ENCODE measurements around the gene ALG8. TPM values are rescaled to one million over a fixed set of nuclear protein-coding genes. Genes with fewer than 3 reads are reported as not detected.

ALG8 gene
- total RNA-seq, 1 donor from 2014 or later, result 43.7 TPM

DNA sequence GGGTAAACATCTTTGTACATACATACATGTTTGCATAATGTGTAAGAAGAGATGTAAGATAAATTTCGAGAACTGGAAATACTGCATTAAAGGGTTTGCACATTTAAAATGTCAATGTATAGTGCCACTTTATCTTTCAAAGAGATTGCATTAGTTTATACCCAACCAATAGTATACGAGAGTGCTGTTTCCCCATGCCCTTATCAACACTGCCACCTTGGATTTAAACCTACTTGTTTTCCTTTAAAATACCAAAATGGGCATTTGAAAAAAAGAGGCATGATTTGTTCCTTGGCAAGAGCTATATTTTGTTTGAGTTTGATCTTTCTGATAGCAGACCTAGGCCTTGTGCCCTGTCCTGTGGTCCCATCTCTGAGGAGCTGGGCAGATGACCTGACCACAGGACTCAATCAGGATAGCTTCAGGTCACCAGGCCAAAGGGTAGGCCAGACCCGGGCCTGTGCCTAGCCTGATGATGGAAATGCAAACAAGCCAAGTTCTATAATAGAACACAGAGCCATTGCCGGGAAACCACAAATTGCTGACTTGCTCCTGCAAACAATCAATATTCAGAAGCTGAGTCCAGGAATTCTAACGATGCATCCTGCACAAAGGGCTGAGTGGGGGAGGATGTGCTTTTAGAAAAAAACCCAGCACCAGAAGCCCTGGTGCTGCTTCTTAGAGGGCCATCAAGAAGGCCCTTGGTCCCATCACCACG lies 16.9 kb upstream of the ALG8 start:
- Mint-ChIP-seq H3K9me3 (ENCODE audit: unreplicated experiment) (no peaks in the 10 kb centered on the region), H3K27me3 (ENCODE audit: low read depth, unreplicated experiment) (peaks cover 1% of the 10 kb centered on the region)
- TF ChIP-seq, protein P1, sequence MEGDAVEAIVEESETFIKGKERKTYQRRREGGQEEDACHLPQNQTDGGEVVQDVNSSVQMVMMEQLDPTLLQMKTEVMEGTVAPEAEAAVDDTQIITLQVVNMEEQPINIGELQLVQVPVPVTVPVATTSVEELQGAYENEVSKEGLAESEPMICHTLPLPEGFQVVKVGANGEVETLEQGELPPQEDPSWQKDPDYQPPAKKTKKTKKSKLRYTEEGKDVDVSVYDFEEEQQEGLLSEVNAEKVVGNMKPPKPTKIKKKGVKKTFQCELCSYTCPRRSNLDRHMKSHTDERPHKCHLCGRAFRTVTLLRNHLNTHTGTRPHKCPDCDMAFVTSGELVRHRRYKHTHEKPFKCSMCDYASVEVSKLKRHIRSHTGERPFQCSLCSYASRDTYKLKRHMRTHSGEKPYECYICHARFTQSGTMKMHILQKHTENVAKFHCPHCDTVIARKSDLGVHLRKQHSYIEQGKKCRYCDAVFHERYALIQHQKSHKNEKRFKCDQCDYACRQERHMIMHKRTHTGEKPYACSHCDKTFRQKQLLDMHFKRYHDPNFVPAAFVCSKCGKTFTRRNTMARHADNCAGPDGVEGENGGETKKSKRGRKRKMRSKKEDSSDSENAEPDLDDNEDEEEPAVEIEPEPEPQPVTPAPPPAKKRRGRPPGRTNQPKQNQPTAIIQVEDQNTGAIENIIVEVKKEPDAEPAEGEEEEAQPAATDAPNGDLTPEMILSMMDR (IDR thresholded peaks at IDR 0.05; ENCODE audit: insufficient read depth, low read depth, low read length), result no peak
- no peak for TF ChIP-seq EZH2 (IDR thresholded peaks at IDR 0.05; ENCODE audit: insufficient read depth, low read length)

GRCh38 chr11:78151804-78152203 lies 12.4 kb upstream of the ALG8 start:
- Histone ChIP-seq H3K27me3 (ENCODE audit: insufficient read depth, low read length) (no peaks in the 10 kb centered on the region), H4K20me1 (ENCODE audit: insufficient read depth, low read length) (no peaks in the 10 kb centered on the region), H2AFZ (ENCODE audit: low read depth, low read length) (no peak overlapping the region), H3K9me3 (ENCODE audit: insufficient read depth, low read depth, low read length) (no peaks in the 10 kb centered on the region), H3K4me2 (ENCODE audit: low read length) (no peak overlapping the region), H3K27ac (ENCODE audit: low read depth, low read length) (no peak overlapping the region), H3K36me3 (ENCODE audit: insufficient read depth, low read length) (no peaks in the 10 kb centered on the region), H3K9ac (ENCODE audit: low read length) (no peak overlapping the region), H3K4me1 (ENCODE audit: insufficient read depth, low read length) (no peaks in the 10 kb centered on the region), H3K4me3 (ENCODE audit: insufficient read depth, low read depth, low read length) (no peak overlapping the region), H3K79me2 (ENCODE audit: insufficient read depth, low read length) (no peaks in the 10 kb centered on the region)
- no peak overlapping the region for H3K4me3 Mint-ChIP-seq (ENCODE audit: unreplicated experiment)
- TF ChIP-seq, protein P1 (IDR thresholded peaks at IDR 0.05; ENCODE audit: insufficient read depth, low read depth, low read length), result no peak
- TF ChIP-seq EZH2 (IDR thresholded peaks at IDR 0.05; ENCODE audit: insufficient read depth, low read length), result no peak
- no peak overlapping the region for H3K27ac Mint-ChIP-seq (ENCODE audit: unreplicated experiment)
- DNase-seq (ENCODE audit: low read depth), result no peak
- H3K27me3 Mint-ChIP-seq (ENCODE audit: low read depth, unreplicated experiment), result no peaks in the 10 kb centered on the region
- no peaks in the 10 kb centered on the region for H3K9me3 Mint-ChIP-seq (ENCODE audit: unreplicated experiment)
- no peaks in the 10 kb centered on the region for H3K36me3 Mint-ChIP-seq (ENCODE audit: low read depth, unreplicated experiment)
- peaks cover 8% of the 10 kb centered on the region for H3K4me1 Mint-ChIP-seq (ENCODE audit: low read depth, unreplicated experiment)
- no peak for FAIRE-seq

More for the DNA sequence above, 16.9 kb upstream of the ALG8 start:
- peak overlapping the region; percentile 75 for H3K27ac Mint-ChIP-seq (ENCODE audit: unreplicated experiment)
- FAIRE-seq (no peak), DNase-seq (ENCODE audit: low read depth) (peak; percentile 22)
- Histone ChIP-seq H3K27ac (ENCODE audit: low read depth, low read length) (no peak overlapping the region), H3K27me3 (ENCODE audit: insufficient read depth, low read length) (no peaks in the 10 kb centered on the region), H3K79me2 (ENCODE audit: insufficient read depth, low read length) (no peaks in the 10 kb centered on the region), H3K9me3 (ENCODE audit: insufficient read depth, low read depth, low read length) (no peaks in the 10 kb centered on the region), H3K9ac (ENCODE audit: low read length) (no peak overlapping the region), H2AFZ (ENCODE audit: low read depth, low read length) (no peak overlapping the region), H4K20me1 (ENCODE audit: insufficient read depth, low read length) (no peaks in the 10 kb centered on the region), H3K36me3 (ENCODE audit: insufficient read depth, low read length) (no peaks in the 10 kb centered on the region), H3K4me3 (ENCODE audit: insufficient read depth, low read depth, low read length) (no peak overlapping the region), H3K4me2 (ENCODE audit: low read length) (no peak overlapping the region), H3K4me1 (ENCODE audit: insufficient read depth, low read length) (no peaks in the 10 kb centered on the region)
- peaks cover 9% of the 10 kb centered on the region for H3K4me1 Mint-ChIP-seq (ENCODE audit: low read depth, unreplicated experiment)
- H3K4me3 Mint-ChIP-seq (ENCODE audit: unreplicated experiment), result no peak overlapping the region
- H3K36me3 Mint-ChIP-seq (ENCODE audit: low read depth, unreplicated experiment), result no peaks in the 10 kb centered on the region

DNA sequence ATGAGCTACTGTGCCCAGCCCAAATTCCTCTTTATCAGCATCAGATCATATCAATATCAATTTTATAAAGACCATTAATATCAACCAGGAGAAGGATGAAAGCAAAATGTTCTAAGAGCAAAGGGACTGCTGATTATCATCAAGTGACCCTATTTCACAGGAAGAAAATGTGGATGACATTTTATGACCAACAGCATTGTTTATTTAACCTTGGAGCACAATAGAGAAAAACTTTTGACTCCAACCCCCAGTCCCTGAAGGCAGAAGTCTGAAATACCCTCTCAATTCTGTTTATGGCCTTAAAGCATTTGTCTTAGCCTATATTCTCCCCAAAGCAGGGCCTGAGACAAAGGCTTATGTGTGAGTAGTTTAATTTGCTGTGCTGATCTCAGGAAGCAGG lies 11.3 kb upstream of the ALG8 start:
- H3K27ac Mint-ChIP-seq (ENCODE audit: unreplicated experiment), result no peak overlapping the region
- Histone ChIP-seq H3K27me3 (ENCODE audit: insufficient read depth, low read length) (no peaks in the 10 kb centered on the region), H3K27ac (ENCODE audit: low read depth, low read length) (no peak overlapping the region), H2AFZ (ENCODE audit: low read depth, low read length) (no peak overlapping the region), H4K20me1 (ENCODE audit: insufficient read depth, low read length) (no peaks in the 10 kb centered on the region), H3K79me2 (ENCODE audit: insufficient read depth, low read length) (no peaks in the 10 kb centered on the region), H3K36me3 (ENCODE audit: insufficient read depth, low read length) (no peaks in the 10 kb centered on the region), H3K4me2 (ENCODE audit: low read length) (no peak overlapping the region), H3K9ac (ENCODE audit: low read length) (no peak overlapping the region), H3K4me3 (ENCODE audit: insufficient read depth, low read depth, low read length) (no peak overlapping the region), H3K9me3 (ENCODE audit: insufficient read depth, low read depth, low read length) (no peaks in the 10 kb centered on the region), H3K4me1 (ENCODE audit: insufficient read depth, low read length) (no peaks in the 10 kb centered on the region)
- no peak for TF ChIP-seq EZH2 (IDR thresholded peaks at IDR 0.05; ENCODE audit: insufficient read depth, low read length)
- TF ChIP-seq, protein P1 (IDR thresholded peaks at IDR 0.05; ENCODE audit: insufficient read depth, low read depth, low read length), result no peak
- DNase-seq (ENCODE audit: low read depth) (no peak), FAIRE-seq (no peak)
- no peaks in the 10 kb centered on the region for H3K4me1 Mint-ChIP-seq (ENCODE audit: low read depth, unreplicated experiment)
- H3K9me3 Mint-ChIP-seq (ENCODE audit: unreplicated experiment), result no peaks in the 10 kb centered on the region
- no peaks in the 10 kb centered on the region for H3K36me3 Mint-ChIP-seq (ENCODE audit: low read depth, unreplicated experiment)
- no peak overlapping the region for H3K4me3 Mint-ChIP-seq (ENCODE audit: unreplicated experiment)
- no peaks in the 10 kb centered on the region for H3K27me3 Mint-ChIP-seq (ENCODE audit: low read depth, unreplicated experiment)
